ENCODE results near the gene TUBGCP6. TPM values are rescaled to one million over a fixed set of nuclear protein-coding genes. Genes with fewer than 3 reads are reported as not detected.

The TUBGCP6 gene
- polyA plus RNA-seq, 1 donor from 2014 or later: 74.5 TPM

- Histone ChIP-seq H3K9me3 (ENCODE audit: low read length) (no peaks in the 10 kb centered on the region), H3K36me3 (ENCODE audit: insufficient read depth, low read length) (no peaks in the 10 kb centered on the region), H3K4me3 (ENCODE audit: low read length) (no peak overlapping the region), H3K27ac (ENCODE audit: low read length) (no peak overlapping the region), H3K27me3 (ENCODE audit: insufficient read depth, low read depth, low read length) (no peaks in the 10 kb centered on the region), H3K79me2 (replicated peaks; ENCODE audit: insufficient read depth, low read length) (no peaks in the 10 kb centered on the region), H3F3A (ENCODE audit: insufficient read depth, low read length, poor library complexity, severe bottlenecking) (no peaks in the 10 kb centered on the region), H4K20me1 (ENCODE audit: insufficient read depth) (no peaks in the 10 kb centered on the region), H3K4me2 (ENCODE audit: low read length) (no peak overlapping the region), H3K9ac (ENCODE audit: low read length) (no peak overlapping the region), H2AFZ (ENCODE audit: low read depth, low read length) (no peak overlapping the region), H3K9me2 (ENCODE audit: insufficient read depth, low read length) (no peaks in the 10 kb centered on the region)
- TF ChIP-seq, protein P1, sequence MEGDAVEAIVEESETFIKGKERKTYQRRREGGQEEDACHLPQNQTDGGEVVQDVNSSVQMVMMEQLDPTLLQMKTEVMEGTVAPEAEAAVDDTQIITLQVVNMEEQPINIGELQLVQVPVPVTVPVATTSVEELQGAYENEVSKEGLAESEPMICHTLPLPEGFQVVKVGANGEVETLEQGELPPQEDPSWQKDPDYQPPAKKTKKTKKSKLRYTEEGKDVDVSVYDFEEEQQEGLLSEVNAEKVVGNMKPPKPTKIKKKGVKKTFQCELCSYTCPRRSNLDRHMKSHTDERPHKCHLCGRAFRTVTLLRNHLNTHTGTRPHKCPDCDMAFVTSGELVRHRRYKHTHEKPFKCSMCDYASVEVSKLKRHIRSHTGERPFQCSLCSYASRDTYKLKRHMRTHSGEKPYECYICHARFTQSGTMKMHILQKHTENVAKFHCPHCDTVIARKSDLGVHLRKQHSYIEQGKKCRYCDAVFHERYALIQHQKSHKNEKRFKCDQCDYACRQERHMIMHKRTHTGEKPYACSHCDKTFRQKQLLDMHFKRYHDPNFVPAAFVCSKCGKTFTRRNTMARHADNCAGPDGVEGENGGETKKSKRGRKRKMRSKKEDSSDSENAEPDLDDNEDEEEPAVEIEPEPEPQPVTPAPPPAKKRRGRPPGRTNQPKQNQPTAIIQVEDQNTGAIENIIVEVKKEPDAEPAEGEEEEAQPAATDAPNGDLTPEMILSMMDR (IDR thresholded peaks at IDR 0.05; ENCODE audit: poor library complexity, severe bottlenecking): no peak
- TF ChIP-seq RAD21 (conservative IDR thresholded peaks at IDR 0.05) (no peak), TAF1 (IDR thresholded peaks at IDR 0.05; ENCODE audit: low read depth) (no peak), SMC3 (conservative IDR thresholded peaks at IDR 0.05; ENCODE audit: poor library complexity) (no peak), EP300 (conservative IDR thresholded peaks at IDR 0.05; ENCODE audit: poor library complexity, severe bottlenecking) (no peak), POLR2AphosphoS5 (IDR thresholded peaks at IDR 0.05) (no peak), EZH2 (IDR thresholded peaks at IDR 0.05; ENCODE audit: borderline replicate concordance, insufficient read depth, low read length, poor library complexity, severe bottlenecking) (no peak), MXI1 (conservative IDR thresholded peaks at IDR 0.05; ENCODE audit: poor library complexity, severe bottlenecking) (no peak)
- TF ChIP-seq, protein P2, sequence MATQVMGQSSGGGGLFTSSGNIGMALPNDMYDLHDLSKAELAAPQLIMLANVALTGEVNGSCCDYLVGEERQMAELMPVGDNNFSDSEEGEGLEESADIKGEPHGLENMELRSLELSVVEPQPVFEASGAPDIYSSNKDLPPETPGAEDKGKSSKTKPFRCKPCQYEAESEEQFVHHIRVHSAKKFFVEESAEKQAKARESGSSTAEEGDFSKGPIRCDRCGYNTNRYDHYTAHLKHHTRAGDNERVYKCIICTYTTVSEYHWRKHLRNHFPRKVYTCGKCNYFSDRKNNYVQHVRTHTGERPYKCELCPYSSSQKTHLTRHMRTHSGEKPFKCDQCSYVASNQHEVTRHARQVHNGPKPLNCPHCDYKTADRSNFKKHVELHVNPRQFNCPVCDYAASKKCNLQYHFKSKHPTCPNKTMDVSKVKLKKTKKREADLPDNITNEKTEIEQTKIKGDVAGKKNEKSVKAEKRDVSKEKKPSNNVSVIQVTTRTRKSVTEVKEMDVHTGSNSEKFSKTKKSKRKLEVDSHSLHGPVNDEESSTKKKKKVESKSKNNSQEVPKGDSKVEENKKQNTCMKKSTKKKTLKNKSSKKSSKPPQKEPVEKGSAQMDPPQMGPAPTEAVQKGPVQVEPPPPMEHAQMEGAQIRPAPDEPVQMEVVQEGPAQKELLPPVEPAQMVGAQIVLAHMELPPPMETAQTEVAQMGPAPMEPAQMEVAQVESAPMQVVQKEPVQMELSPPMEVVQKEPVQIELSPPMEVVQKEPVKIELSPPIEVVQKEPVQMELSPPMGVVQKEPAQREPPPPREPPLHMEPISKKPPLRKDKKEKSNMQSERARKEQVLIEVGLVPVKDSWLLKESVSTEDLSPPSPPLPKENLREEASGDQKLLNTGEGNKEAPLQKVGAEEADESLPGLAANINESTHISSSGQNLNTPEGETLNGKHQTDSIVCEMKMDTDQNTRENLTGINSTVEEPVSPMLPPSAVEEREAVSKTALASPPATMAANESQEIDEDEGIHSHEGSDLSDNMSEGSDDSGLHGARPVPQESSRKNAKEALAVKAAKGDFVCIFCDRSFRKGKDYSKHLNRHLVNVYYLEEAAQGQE (IDR thresholded peaks at IDR 0.05; ENCODE audit: borderline replicate concordance): no peak
These were observed 16.5 kb downstream of the TUBGCP6 start for GRCh38 chr22:50228366-50228765.

DNA sequence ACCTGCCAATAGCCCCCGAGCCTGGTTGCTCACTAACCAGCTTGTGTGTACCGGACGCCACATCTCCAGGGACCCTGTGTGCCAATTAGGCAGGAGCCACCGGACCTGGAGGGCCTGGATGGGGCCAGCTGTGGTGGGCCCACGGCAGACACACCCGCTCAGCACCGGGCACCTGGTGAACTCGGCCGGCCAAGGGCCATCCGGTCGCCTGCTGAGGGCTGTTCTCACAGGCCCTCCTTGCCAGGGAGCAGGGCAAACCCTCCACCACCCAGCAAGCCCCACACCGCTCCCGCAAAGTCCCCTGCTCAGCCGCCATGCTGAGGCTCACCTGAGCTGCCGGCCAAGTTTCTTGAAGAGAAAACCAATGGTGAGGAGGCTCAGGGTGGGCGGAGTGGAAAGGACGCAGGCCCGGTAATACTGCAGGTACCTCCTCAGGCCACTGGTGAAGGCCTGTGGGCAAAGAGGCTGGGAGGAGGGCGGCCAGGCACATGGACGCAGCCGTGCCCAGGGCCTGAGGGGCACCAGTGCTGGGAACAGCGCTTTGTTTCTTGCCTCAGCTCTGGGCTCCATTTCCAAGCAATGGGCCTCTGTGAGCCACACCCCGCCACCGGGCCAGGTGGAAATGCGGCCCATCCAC, 17.1 kb downstream of the TUBGCP6 start:
- H3K27me3 ChIP-seq (ENCODE audit: insufficient read depth, low read depth, low read length): no peaks in the 10 kb centered on the region
- no peaks in the 10 kb centered on the region for H3K36me3 ChIP-seq (ENCODE audit: insufficient read depth, low read length)

More for the DNA sequence above, 17.1 kb downstream of the TUBGCP6 start:
- Histone ChIP-seq H3F3A (ENCODE audit: insufficient read depth, low read length, poor library complexity, severe bottlenecking) (no peaks in the 10 kb centered on the region), H4K20me1 (ENCODE audit: insufficient read depth) (no peaks in the 10 kb centered on the region), H2AFZ (ENCODE audit: low read depth, low read length) (no peak overlapping the region), H3K9ac (ENCODE audit: low read length) (no peak overlapping the region), H3K79me2 (replicated peaks; ENCODE audit: insufficient read depth, low read length) (no peaks in the 10 kb centered on the region), H3K9me2 (ENCODE audit: insufficient read depth, low read length) (no peaks in the 10 kb centered on the region), H3K4me2 (ENCODE audit: low read length) (no peak overlapping the region), H3K9me3 (ENCODE audit: low read length) (no peaks in the 10 kb centered on the region), H3K27ac (ENCODE audit: low read length) (no peak overlapping the region), H3K4me3 (ENCODE audit: low read length) (no peak overlapping the region)
- TF ChIP-seq SMC3 (conservative IDR thresholded peaks at IDR 0.05; ENCODE audit: poor library complexity) (no peak), MXI1 (conservative IDR thresholded peaks at IDR 0.05; ENCODE audit: poor library complexity, severe bottlenecking) (no peak), POLR2AphosphoS5 (IDR thresholded peaks at IDR 0.05) (no peak), TAF1 (IDR thresholded peaks at IDR 0.05; ENCODE audit: low read depth) (no peak), EP300 (conservative IDR thresholded peaks at IDR 0.05; ENCODE audit: poor library complexity, severe bottlenecking) (no peak), EZH2 (IDR thresholded peaks at IDR 0.05; ENCODE audit: borderline replicate concordance, insufficient read depth, low read length, poor library complexity, severe bottlenecking) (no peak), RAD21 (conservative IDR thresholded peaks at IDR 0.05) (no peak)
- TF ChIP-seq, protein P2 (IDR thresholded peaks at IDR 0.05; ENCODE audit: borderline replicate concordance): no peak
- TF ChIP-seq, protein P1 (IDR thresholded peaks at IDR 0.05; ENCODE audit: poor library complexity, severe bottlenecking): no peak

Measured in neural cell (in vitro differentiated cells).